Esophagus squamous epithelium (tissue), 5 donors: ENCODE results near the gene LENEP. TPM values are rescaled to one million over a fixed set of nuclear protein-coding genes. Genes with fewer than 3 reads are reported as not detected.

Experiments
- DNase-seq: peaks from one replicate; lab custom pipeline; 2025; lab: John Stamatoyannopoulos, UW
- H3K27ac ChIP-seq, 4 donors: fragments of 200-600 bp; sonication (generic); one replicate each; pipeline ENCODE4 v1.5.1; 2016 to 2019; ENCODE audit warnings: mild to moderate bottlenecking in 1 of 4
- H3K27me3 ChIP-seq, 4 donors: fragments of 200-600 bp; sonication (generic); 1 replicate in 3 of 4; 2 replicates in 1 of 4; pipeline versions ENCODE4 v1.5.1 to v1.6.0; 2017 to 2021; ENCODE audit warnings: antibody characterized with exemption in 1 of 4
- H3K36me3 ChIP-seq, 3 donors: fragments of 200-600 bp; sonication (generic); one replicate each; pipeline ENCODE4 v1.5.1; 2016 to 2019
- H3K4me1 ChIP-seq, 3 donors: fragments of 200-600 bp; sonication (generic); one replicate each; pipeline ENCODE4 v1.5.1; 2017 to 2019
- H3K4me3 ChIP-seq, 4 donors: fragments of 200-600 bp; sonication (generic); 1 replicate in 3 of 4; 2 replicates in 1 of 4; pipeline ENCODE4 v1.5.1; 2016 to 2019; ENCODE audit warnings: mild to moderate bottlenecking in 2 of 4, moderate library complexity in 1 of 4
- H3K9me3 ChIP-seq, 3 donors: fragments of 200-600 bp; sonication (generic); one replicate each; pipeline ENCODE4 v1.5.1; 2016 to 2019
- POLR2A ChIP-seq, 4 donors: fragments of 450-650 bp; IDR thresholded peaks; one replicate each; pipeline ENCODE4 v1.6.1; 2017; ENCODE audit warnings: antibody characterized with exemption in 4 of 4, mild to moderate bottlenecking in 4 of 4, moderate library complexity in 3 of 4
- WGBS, 2 donors: methylation state at CpG; one replicate each; pipeline ENCODE4 v1.1.5; 2018; 5-methylcytosine and 5-hydroxymethylcytosine counted together
- intact Hi-C: fragments of 100-400 bp; cut with DNase I; formaldehyde crosslinking; loops from one replicate; pipeline ENCODE4 v1.15.0; 2022
- total RNA-seq, 4 donors: library from RNA; depleted of rRNA; stranded (reverse); fragments of >200 nt; gene quantifications; one replicate each; pipeline ENCODE4 v1.1.0, GENCODE V29; 2016
- TF ChIP-seq, protein P1 (sequence below), 6 experiments: fragments of 450-650 bp in 4 of 6; fragments of 200-600 bp in 2 of 6; sonication (generic) in 2 of 6; IDR thresholded peaks; one replicate each; pipeline ENCODE4 v1.5.1; 2016 to 2019; ENCODE audit warnings: antibody characterized with exemption in 6 of 6, mild to moderate bottlenecking in 4 of 6, moderate library complexity in 4 of 6
- donor health status: DM: yes; HTN: yes; CAD: no.

LENEP gene
- total RNA-seq, 4 donors from 2014 or later = not detected

DNA sequence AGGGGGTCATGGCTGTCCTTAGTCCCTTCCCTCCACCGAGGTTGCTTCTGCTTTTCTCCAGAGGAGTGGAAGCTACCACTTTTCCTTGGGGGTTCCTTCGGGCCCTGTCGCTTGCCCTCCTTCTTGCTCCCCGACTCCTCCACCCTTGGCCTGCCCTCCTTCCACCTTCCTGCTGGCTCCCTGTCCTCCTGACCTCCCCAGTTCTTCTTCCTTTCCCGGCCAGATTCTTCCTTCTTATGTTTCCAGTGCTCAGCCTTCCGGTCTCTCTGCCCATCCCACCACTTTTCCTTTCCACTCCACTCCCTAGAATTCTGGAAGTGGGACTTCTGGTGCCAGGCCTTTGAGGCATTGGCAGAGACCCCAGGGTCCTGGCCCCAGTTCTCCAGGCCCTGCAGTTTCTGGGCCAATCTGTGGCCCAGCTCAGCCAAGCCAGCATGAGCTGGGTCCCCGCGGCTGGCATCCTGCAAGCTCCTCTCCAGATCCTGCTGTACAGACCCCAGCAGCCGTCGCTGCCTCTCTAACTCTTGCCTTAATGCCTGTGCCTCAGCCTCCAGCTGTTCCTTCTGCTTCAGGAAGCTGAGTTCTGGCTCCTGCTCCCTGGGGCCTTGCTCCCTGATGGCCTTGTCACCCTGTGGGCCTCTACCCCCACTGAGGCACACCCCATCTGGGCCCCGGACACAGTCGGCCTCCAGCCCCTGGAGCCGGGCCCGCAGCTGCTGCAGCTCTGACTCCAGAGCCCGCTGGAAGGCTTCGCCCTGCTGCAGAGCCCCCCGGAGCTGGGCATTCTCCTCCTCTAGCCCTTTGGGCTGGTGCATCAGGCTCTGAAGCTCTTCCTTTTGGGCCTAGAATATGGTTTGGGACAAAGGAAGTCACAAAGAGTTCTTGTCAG, 47.2 kb upstream of the LENEP start:
- H3K36me3 ChIP-seq = peaks cover 10 to 56% (median 11%) of the 10 kb centered on the region in 3 donors
- H3K27me3 ChIP-seq = no peaks in the 10 kb centered on the region
- no peak overlapping the region for H3K27ac ChIP-seq
- 79 to 82% methylated on average over 17 of the region's 17 CpGs for whole genome bisulfite sequencing, 2 donors
- H3K4me3 ChIP-seq = no peak overlapping the region
- intact Hi-C loops = no loop called here
- H3K9me3 ChIP-seq = no peaks in the 10 kb centered on the region
- H3K4me1 ChIP-seq = peaks cover 30 to 42% (median 32%) of the 10 kb centered on the region in 3 donors
- DNase-seq = no peak
- TF ChIP-seq, protein P1, sequence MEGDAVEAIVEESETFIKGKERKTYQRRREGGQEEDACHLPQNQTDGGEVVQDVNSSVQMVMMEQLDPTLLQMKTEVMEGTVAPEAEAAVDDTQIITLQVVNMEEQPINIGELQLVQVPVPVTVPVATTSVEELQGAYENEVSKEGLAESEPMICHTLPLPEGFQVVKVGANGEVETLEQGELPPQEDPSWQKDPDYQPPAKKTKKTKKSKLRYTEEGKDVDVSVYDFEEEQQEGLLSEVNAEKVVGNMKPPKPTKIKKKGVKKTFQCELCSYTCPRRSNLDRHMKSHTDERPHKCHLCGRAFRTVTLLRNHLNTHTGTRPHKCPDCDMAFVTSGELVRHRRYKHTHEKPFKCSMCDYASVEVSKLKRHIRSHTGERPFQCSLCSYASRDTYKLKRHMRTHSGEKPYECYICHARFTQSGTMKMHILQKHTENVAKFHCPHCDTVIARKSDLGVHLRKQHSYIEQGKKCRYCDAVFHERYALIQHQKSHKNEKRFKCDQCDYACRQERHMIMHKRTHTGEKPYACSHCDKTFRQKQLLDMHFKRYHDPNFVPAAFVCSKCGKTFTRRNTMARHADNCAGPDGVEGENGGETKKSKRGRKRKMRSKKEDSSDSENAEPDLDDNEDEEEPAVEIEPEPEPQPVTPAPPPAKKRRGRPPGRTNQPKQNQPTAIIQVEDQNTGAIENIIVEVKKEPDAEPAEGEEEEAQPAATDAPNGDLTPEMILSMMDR (IDR thresholded peaks at IDR 0.05) = no peak
- no peak for TF ChIP-seq POLR2A (IDR thresholded peaks at IDR 0.05)

DNA sequence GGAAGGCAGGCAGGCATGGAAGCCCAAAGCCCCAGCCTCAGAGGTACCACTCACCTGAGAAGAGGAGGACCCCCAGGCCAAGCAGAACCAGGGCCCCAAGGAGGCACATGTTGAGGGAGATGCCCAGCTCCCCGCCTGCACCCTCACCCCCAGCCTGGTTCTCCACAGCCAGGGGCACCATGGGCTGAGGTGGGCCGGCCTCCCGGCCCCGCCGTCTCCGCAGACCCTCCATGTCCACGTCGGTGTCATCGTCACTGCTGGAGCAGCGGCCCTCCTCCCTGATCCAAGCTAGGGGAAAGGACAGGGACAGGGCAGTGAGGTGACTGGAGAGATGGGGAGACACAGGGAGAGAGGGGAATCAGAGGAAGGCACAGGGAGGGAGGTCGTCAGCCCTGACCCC, 45.3 kb upstream of the LENEP start:
- TF ChIP-seq, protein P1 (IDR thresholded peaks at IDR 0.05) = no peak
- TF ChIP-seq POLR2A (IDR thresholded peaks at IDR 0.05) = no peak
- Histone ChIP-seq H3K4me3 (no peak overlapping the region), H3K36me3 (peaks cover 10 to 62% (median 11%) of the 10 kb centered on the region in 3 donors), H3K27ac (no peak overlapping the region), H3K27me3 (no peaks in the 10 kb centered on the region), H3K4me1 (peaks cover 14 to 42% (median 29%) of the 10 kb centered on the region in 3 donors), H3K9me3 (no peaks in the 10 kb centered on the region)
- intact Hi-C loops = no loop called here
- DNase-seq = no peak
- WGBS, 2 donors = 90% methylated on average over 2 to 4 of the region's 11 CpGs

DNA sequence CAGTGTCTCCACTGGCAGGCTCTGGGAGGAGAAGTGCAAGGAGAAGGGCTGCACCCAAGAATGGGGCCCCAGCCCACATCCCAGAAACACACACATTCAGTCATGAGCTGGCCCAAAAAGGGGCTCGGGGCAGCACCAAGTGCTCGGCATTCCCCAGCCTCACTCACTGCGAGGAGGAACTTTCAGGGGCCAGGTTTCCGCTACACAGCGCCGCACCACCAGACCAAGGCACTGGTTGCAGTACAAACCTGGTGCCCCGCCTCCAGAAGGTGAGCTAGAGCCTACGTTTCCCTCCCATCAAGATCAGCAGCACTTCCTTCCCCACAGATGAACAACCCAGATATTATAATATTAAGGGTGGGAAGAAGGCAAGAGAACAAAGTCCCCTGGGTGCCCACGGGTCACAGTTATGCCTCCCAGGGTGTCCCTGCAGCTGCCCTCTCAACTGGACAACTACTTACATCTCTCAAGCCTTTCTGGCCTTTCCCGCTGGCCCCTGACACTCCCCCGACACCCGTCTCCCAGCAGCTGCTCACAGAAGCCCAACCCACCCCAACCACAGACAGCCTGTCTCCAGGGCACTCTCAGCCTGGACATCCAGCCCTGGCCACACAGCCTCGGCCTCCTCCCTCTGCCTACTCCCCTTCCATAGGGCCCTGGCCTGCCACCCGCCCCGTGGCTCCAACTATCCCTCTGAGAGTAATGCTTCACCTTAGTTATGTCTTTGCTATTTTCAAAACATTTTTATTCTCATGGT, 41.3 kb upstream of the LENEP start:
- no peak for DNase-seq
- Histone ChIP-seq H3K4me1 (peaks cover 21 to 57% (median 49%) of the 10 kb centered on the region in 3 donors), H3K4me3 (peak overlapping the region in 1 of 4 donors; percentile 37), H3K27me3 (no peaks in the 10 kb centered on the region), H3K9me3 (no peaks in the 10 kb centered on the region), H3K27ac (peak overlapping the region in 2 of 4 donors; percentile 14 to 44), H3K36me3 (peaks cover 5 to 36% (median 10%) of the 10 kb centered on the region in 3 donors)
- intact Hi-C loops = loop anchor here (10.0 kb wide), 1 partner anchor 387 kb away; the partner anchor contains the start of gene CHRNB2
- 67 to 82% methylated on average over 9 to 11 of the region's 15 CpGs for WGBS, 2 donors
- TF ChIP-seq POLR2A (IDR thresholded peaks at IDR 0.05) = no peak
- TF ChIP-seq, protein P1 (IDR thresholded peaks at IDR 0.05) = no peak

DNA sequence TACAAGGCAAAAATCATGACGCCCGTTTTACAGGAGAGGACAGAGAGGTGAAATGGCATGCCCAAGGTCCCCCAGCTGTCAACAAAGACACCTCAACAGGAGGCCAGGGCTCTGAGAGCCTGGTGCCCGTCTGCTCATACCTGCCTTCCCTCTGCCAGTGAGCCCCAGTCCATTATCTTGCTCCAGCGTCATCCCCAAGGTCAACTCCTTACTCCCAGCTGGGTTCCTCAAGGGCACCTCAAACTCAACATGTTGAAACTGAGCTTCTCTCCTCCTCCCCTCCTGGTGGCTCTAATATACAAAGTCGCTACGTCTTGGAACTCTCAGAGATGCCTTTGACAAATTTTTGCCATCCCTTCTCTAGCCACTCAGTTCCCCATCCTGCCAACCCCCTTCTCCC, 40.7 kb upstream of the LENEP start:
- H3K36me3 ChIP-seq = peaks cover under 1 to 35% (median 10%) of the 10 kb centered on the region in 3 donors
- intact Hi-C loops = loop anchor here (10.0 kb wide), 1 partner anchor 388 kb away; the partner anchor contains the start of gene CHRNB2
- TF ChIP-seq POLR2A (IDR thresholded peaks at IDR 0.05) = no peak
- TF ChIP-seq, protein P1 (IDR thresholded peaks at IDR 0.05) = no peak
- no peaks in the 10 kb centered on the region for H3K9me3 ChIP-seq
- no peaks in the 10 kb centered on the region for H3K27me3 ChIP-seq
- WGBS, 2 donors = 91 to 93% methylated on average over 6 of the region's 6 CpGs
- peak overlapping the region in 1 of 4 donors; percentile 37 for H3K4me3 ChIP-seq
- DNase-seq = no peak
- H3K27ac ChIP-seq = no peak overlapping the region
- peaks cover 21 to 63% (median 53%) of the 10 kb centered on the region in 3 donors for H3K4me1 ChIP-seq
